ELF-1 (cell line): ENCODE data around the gene CDCA8.
"Not testable (repeated sequence)": the region's sequence is repeated elsewhere in the genome, so short reads cannot be mapped to it uniquely, and the experiment has no call there.

Experiments used
- DNase-seq: peaks from one replicate; pipeline ENCODE4 v3.0.0-alpha.2; 2016; ENCODE audit warnings: low read depth, low spot score

CDCA8 gene

DNA sequence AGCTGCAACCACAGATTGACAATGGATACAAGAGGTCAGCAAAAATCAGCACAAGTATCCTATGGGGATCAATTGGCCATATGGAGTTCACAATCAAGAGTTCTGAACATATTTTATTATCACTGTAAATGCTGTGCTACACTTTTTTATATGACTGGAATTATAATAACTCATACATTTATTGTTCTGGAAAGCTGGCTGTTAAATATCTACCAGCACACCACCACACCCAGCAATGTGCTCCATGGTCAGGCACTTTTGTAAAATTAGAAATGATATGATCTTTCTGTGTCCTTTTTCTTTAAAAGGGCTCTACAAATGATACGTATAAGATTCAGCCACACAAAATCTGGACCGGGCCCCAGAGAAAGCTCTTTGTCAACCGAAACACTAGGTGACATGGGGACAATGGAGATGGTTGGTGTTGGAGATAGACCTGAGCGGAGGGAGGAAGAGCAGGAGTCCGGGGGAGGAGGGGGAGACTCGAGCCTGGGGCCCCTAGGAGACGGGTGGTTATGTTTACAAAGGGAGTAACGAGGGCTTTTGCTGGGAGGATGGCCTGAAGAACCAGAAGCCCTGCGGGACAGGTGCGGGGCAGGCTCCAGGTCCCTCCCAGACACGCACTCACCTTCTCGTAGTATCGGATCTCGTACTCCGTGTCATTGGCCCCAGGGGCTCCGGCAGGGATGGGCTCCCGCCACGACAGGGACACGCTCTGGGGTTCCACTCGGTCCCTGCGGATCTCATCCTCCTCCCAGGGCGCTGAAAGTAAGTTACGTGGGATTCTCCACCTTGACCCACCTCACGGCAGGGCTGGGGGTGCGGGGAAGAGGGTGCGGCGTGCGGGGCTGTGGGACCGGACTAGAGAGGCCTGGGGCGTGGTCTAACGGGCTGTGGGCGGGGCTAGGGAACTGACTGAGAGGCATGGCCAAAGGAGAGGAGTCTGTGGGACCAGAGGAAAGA lies 42.6 kb downstream of the CDCA8 start:
- peak; percentile 29 for DNase-seq

DNA sequence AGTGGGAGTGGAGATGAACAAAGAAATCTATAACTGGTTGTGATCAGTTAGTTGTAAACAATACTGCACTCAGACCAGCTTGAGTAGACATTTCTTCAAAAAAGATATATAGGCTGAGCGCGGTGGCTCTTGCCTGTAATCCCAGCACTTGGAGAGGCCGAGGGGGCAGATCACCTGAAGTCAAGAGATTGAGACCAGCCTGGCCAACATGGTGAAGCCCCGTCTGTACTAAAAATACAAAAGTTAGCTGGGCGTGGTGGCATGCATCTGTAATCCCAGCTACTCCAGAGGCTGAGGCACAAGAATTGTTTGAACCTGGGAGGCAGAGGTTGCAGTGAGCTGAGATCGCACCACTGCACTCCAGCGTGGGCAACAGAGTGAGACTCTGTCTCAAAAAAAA lies 45.7 kb downstream of the CDCA8 start:
- DNase-seq = not testable (repeated sequence)

DNA sequence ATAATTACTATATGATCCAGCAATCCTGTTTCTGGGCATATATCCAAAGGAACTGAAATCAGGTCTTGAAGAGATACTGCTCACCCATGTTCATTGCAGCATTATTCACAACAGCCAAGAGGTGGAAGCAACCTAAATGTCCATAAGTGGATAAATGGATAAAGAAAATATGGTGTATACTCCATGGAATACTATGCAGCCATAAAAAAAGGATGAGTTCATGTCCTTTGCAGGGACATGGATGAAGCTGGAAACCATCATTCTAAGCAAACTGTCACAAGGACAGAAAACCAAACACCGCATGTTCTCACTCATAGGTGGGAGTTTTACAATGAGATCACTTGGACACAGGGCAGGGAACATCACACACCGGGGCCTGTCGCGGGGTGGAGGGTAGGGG lies 46.3 kb downstream of the CDCA8 start:
- not testable (repeated sequence) for DNase-seq

DNA sequence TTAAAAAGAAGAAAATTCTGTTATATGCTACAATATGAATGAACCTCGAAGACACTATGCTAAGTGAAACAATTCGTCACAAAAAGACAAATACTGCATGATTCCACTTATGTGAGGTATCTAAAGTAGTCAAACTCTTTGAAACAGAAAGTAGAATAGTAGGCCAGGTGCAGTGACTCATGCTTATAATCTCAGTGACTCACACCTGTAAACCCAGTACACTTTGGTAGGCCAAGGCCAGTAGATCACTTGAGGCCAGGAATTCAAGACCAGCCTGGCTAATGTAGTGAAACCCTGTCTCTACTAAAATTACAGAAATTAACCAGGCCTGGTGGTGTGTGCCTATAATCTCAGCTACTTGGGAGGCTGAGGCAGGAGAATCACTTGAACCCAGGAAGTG lies 46.9 kb downstream of the CDCA8 start:
- DNase-seq = no peak

DNA sequence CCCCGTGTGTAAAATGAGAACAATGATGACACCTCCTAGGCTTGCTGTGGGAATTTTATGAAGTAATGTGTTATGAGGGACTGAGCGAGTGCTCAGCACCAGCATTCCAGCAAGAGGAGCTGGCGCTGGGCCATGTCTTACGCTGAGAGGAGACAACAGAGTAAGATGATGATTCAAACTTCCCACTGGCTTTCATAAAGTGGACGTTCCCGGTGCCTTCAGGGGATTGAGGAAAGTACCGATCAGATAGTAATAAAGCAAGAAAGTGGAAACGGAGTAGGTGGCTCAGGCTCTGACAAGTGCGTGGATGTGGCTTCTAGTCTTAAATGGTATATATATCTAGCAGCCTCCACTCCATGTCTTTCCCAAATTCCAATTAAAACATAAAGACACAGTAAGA lies 48.8 kb downstream of the CDCA8 start:
- no peak for DNase-seq

DNA sequence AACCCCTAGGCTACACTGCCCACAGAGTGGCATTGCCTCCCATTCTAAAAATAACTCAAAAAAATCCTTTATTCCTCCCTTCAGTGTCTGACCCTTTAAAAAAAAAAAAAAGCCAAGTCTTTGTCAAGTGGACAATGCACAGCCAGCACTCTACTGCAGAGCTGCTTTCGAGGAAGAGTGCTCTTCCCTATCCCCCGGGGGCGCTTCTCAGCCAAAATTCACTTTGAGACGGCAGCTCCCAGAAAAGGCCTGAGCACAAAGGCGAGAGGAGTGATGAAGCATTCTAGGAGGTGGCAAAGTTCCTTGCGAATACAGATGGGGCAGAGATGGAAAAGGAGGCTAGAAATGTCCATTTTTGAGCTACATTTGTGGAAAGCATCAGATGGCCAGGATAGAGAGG lies 49.3 kb downstream of the CDCA8 start:
- DNase-seq = peak; percentile 44

DNA sequence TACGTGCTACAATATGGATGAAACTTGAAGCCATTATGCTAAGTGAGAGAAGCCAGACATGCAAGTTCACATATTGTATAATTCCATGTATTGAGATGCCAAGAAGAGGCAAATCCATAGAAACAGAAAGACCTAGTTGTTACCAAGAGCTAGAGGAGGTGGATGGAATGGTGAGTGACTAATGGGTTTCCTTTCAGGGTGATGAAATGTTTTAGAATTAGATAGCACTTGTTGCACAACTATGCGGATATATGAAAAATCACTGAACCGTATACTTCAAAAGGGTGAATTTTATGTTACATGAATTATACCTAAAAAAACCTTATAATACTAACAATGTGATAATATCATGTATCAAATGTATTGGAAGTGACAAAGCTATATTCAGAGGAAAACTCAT lies 54.5 kb downstream of the CDCA8 start:
- no peak for DNase-seq

DNA sequence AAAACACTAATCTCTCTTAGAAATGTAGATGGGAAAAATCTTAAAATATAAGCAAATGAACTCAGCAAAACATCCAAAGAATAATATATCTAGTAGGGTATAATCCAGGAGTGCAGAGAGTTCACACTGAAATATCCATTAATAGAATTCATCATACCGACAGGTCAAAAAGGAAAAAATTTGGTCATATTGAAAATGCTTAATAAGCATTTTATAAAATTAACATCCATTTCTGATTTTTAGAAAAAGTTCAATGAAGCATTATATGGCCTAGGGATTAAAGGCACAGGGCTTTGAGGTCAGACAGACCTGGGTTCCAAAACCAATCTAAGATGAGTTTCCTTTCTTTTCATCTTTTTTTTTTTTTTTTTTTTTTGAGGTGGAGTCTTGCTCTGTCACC lies 56.2 kb downstream of the CDCA8 start:
- no peak for DNase-seq

DNA sequence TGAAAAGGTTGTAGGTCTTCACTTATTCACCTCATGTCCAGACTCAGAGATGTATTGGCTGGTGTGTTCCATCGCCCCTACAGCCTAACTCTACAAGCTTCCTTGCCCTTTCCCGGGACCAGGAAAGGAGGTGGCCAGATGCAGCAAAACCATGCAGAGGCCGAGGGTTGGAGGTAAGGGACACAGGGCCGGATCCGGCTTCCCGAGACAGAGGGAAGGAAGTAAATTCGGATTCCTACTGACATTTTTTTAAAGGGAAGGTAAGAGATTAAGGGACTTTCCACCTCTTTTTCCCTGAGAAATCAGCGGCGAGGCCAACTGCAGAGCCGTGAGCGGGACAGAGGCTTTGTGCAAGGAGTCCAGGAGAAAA lies 59.9 kb downstream of the CDCA8 start:
- DNase-seq = no peak

DNA sequence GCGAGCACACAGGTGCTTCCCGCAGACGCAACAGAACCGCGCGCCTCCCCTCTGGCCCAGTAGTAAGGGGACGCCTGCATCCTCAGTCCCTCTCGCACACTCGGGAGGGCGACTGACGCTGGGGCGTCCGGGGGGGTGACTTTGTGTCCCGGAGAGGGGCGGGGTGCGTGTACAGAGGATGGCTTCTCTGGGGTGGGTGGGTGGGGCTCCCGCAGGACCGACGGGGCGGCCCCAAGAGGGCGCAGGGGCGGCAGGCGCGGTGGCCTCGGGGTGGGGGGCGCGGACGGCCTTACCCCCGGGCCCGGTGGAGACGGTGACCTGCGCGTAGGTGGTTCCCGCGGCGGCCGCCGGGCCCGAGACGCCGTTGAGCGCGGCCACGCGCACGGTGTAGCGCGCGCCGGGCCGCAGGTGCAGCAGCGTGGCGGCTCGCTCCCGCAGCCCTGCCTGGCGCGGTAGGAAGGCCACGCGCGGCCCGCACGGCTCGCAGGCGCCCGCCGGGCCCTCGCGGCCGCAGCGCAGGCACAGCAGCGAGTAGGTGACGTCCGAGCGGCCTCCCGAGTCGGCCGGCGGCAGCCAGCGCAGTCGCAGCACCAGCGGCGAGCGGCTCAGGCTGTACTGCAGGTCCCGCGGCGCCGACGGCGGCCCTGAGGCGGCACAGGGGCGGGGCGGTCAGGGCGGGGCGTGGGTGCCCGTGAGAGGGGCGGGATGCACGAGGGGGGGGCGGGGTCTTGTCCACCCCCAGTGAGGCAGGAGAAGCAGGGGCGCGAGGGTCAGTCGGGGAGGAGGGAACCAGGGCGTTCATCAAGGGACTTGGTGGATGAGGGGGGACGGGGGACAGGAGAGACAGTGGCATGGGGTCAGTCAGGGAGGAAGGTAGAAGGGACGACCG lies 60.5 kb downstream of the CDCA8 start:
- no peak for DNase-seq

DNA sequence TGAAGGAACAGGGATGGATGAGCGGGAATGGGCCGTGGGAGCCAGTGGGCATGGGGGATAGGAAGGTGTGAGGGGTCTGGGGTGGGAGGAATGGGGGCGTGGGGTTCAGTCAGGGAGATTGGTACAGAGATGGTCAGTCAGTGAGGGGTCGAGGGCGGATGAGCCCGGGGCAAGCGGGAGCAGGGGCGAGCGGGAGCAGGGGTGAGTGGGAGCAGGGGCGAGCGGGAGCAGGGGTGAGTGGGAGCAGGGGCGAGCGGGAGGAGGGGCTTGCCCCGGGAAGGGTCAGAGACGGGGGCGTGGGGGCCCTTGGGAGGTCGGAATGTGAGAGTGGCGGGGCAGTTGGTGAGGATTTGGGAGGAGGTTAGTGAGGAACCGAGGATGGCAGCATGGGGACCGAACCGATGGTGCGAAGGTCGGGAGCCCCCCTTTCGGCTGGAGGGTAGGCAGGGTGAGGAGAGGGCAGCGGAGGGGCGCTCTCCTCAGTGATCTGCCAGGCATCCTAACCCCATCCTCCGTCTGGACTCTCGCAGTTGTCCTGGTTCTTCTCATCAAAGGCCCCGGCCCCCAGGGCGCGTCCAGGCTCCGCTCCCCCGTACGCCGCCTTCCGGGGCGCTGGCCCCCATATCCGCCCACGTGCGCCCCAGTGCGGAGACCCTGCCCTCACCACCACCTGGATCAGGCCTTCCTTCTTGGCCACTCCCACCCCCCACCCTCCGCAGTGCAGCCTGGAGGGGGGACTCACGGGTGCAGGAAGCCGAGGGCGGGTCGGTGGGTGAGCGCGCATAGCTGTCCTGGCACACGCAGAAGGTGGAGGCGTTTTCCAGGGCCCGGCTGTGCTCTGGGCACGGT lies 61.4 kb downstream of the CDCA8 start:
- DNase-seq = no peak

DNA sequence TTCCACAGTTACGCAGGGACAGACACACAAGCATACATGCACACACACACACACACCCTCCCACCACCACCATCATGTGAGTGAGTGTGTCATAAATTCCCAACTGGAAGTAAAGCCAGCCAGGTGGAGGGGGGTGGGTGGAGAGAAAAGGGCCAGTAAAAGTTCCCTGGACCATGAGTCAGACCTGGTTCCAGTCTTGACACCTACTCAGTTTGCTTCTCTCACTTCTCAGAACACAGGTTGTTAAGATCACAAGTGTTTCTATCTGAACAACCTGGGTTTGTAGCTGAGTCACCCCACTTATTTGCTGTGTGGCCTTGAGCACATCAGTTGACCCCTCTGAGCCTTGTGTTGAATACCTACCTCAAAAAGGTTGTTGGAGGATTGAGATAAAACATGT lies 63.0 kb downstream of the CDCA8 start:
- no peak for DNase-seq

DNA sequence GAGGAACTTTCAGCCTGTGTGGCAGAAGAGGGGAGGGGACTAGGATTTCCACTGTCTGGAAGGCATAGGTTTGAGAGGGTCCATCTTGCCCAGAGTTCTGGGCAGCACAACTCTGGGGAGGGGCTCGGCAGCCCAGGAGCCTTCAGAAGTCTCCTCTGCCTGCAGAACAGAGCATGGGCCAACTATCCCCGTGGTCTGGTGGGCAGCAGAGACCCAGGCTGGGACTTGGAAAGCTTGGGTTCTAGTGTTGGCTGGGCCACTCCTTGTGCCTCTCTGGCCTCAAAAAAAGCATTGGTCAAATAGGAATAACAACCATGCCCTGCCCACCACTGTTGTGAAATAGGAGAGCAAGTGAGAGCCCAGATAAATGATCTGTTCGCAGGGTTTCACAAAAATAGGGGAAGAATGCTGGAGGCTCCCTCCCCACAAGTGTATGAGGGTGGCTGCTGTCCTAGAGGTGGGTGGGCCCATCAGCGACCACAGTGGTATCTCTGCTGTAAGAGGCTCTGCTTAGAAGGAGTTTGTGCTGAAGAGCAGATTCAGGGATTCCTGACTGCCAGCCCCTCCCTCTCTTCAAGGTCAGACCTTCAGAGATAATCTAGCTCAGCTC lies 63.7 kb downstream of the CDCA8 start:
- DNase-seq = no peak
